A549 (cell line): Measurements from ENCODE around the gene UGT1A7. TPM values are rescaled to one million over a fixed set of nuclear protein-coding genes. Genes with fewer than 3 reads are reported as not detected.
A peak's percentile ranks its signal among the peaks of the same experiment; 100 is the strongest.

ENCODE experiments used
- ATAC-seq, 2 experiments: fragments of 200-7000 bp in 1 of 2; fragments of >200 bp in 1 of 2; cut with Nextera tagmentation in 1 of 2; cut with Tn5 transposase in 1 of 2; 3 replicates each; pipeline versions ENCODE4 v1.8.0 to v1.9.1; 2018 to 2020; ENCODE audit warnings: mild to moderate bottlenecking in 1 of 2, moderate library complexity in 1 of 2
- CTCF ChIA-PET: fragments of 300-600 bp; sonication (Branson Sonifier 250); formaldehyde crosslinking; extraction: SDS; loops from one replicate; lab custom pipeline; 2021; ENCODE audit warnings: antibody characterized with exemption, inconsistent platforms; lab: Yijun Ruan, JAX
- POLR2A ChIA-PET: fragments of 350-600 bp; formaldehyde crosslinking; extraction: SDS; loops from one replicate; lab custom pipeline; 2021; ENCODE audit warnings: antibody characterized with exemption, inconsistent platforms; lab: Yijun Ruan, JAX
- DNase-seq, 2 experiments: peaks; one replicate each; pipeline versions ENCODE4 v3.0.0 to v3.0.0-alpha.2; 2011 to 2016; ENCODE audit warnings: low read depth in 1 of 2, low spot score in 1 of 2
- FAIRE-seq: peaks from 2 replicates; lab custom pipeline; 2011; peaks lifted over from hg19 to GRCh38; lab: Jason Lieb, UNC
- H3K27ac ChIP-seq, 2 experiments: fragments of >200 bp; sonication (Bioruptor Twin); formaldehyde crosslinking; 3 replicates each; pipeline ENCODE4 v1.5.1; 2016 to 2017
- H3K4me1 ChIP-seq: fragments of >200 bp; sonication (Bioruptor Twin); formaldehyde crosslinking; 3 replicates; pipeline ENCODE4 v1.6.1; 2016
- H3K4me2 ChIP-seq: fragments of >200 bp; sonication (Bioruptor Twin); formaldehyde crosslinking; 3 replicates; pipeline ENCODE4 v1.6.1; 2016
- H3K4me3 ChIP-seq: fragments of >200 bp; sonication (Bioruptor Twin); formaldehyde crosslinking; 3 replicates; pipeline ENCODE4 v1.5.1; 2016
- H3K9me3 ChIP-seq: fragments of >200 bp; sonication (Bioruptor Twin); formaldehyde crosslinking; 3 replicates; pipeline ENCODE4 v1.6.1; 2016
- CBX8 ChIP-seq: fragments of 200-600 bp; sonication (generic); IDR thresholded peaks from 2 replicates; pipeline ENCODE4 v1.6.1; 2016
- CEBPB ChIP-seq, 2 experiments: fragments of >200 bp in 1 of 2; sonication (Bioruptor Twin) in 1 of 2; formaldehyde crosslinking in 1 of 2; IDR thresholded peaks; 2 replicates each; pipeline ENCODE4 v1.6.1; 2012 to 2016
- CHD2 ChIP-seq: fragments of 150-350 bp; IDR thresholded peaks from 2 replicates; pipeline ENCODE4 v1.6.1; 2014; ENCODE audit warnings: low read length; ENCODE audit not compliant: partially characterized antibody
- CHD4 ChIP-seq: fragments of 200-600 bp; sonication (generic); IDR thresholded peaks from 2 replicates; pipeline ENCODE4 v1.6.1; 2016; ENCODE audit warnings: antibody characterized with exemption, mild to moderate bottlenecking, borderline replicate concordance
- CTCF ChIP-seq: fragments of >200 bp; sonication (Bioruptor Twin); formaldehyde crosslinking; IDR thresholded peaks from 3 replicates; pipeline ENCODE4 v1.5.1; 2016
- EHF ChIP-seq: fragments of 250-450 bp; sonication (Bioruptor Pico); IDR thresholded peaks from 2 replicates; pipeline ENCODE4 v1.5.0; 2020; ENCODE audit warnings: mild to moderate bottlenecking
- EP300 ChIP-seq, 2 experiments: fragments of >200 bp; sonication (Bioruptor Twin); formaldehyde crosslinking; IDR thresholded peaks; 2 replicates in 1 of 2; 3 replicates in 1 of 2; pipeline ENCODE4 v1.6.1; 2016 to 2017
- FOXS1 ChIP-seq: fragments of 250-450 bp; sonication (Bioruptor Pico); IDR thresholded peaks from 2 replicates; pipeline ENCODE4 v1.5.0; 2020; ENCODE audit warnings: mild to moderate bottlenecking, moderate library complexity
- HDAC2 ChIP-seq: fragments of 200-600 bp; sonication (generic); IDR thresholded peaks from 2 replicates; pipeline ENCODE4 v1.6.1; 2016
- HMGXB4 ChIP-seq: fragments of 250-450 bp; sonication (Bioruptor Pico); IDR thresholded peaks from 2 replicates; pipeline ENCODE4 v1.5.0; 2021; ENCODE audit warnings: mild to moderate bottlenecking, moderate library complexity, borderline replicate concordance
- HOXA7 ChIP-seq: fragments of 250-450 bp; sonication (Bioruptor Pico); IDR thresholded peaks from 2 replicates; pipeline ENCODE4 v1.5.0; 2020; ENCODE audit warnings: mild to moderate bottlenecking, moderate library complexity
- HOXB13 ChIP-seq: fragments of 250-450 bp; sonication (Bioruptor Pico); IDR thresholded peaks from 2 replicates; pipeline ENCODE4 v1.5.0; 2020; ENCODE audit warnings: low read depth, mild to moderate bottlenecking, moderate library complexity
- JUN ChIP-seq, 2 experiments: fragments of >200 bp; sonication (Bioruptor Twin); formaldehyde crosslinking; IDR thresholded peaks; 2 replicates in 1 of 2; 3 replicates in 1 of 2; pipeline ENCODE4 v1.6.1; 2016 to 2017
- JUNB ChIP-seq: fragments of >200 bp; sonication (Bioruptor Twin); formaldehyde crosslinking; IDR thresholded peaks from 2 replicates; pipeline ENCODE4 v1.6.1; 2016
- KDM1A ChIP-seq: fragments of 200-600 bp; sonication (generic); IDR thresholded peaks from 2 replicates; pipeline ENCODE4 v1.6.1; 2016; ENCODE audit warnings: low read depth, mild to moderate bottlenecking
- KDM5A ChIP-seq: fragments of 200-600 bp; sonication (generic); IDR thresholded peaks from 2 replicates; pipeline ENCODE4 v1.6.1; 2016; ENCODE audit warnings: antibody characterized with exemption, mild to moderate bottlenecking
- MAFK ChIP-seq: fragments of 450-650 bp; IDR thresholded peaks from 2 replicates; pipeline ENCODE4 v1.6.1; 2014; ENCODE audit not compliant: partially characterized antibody
- NR3C1 ChIP-seq: fragments of >200 bp; sonication (Bioruptor Twin); formaldehyde crosslinking; IDR thresholded peaks from 3 replicates; pipeline ENCODE4 v1.6.1; 2017
- PHF8 ChIP-seq: fragments of 200-600 bp; sonication (generic); IDR thresholded peaks from 2 replicates; pipeline ENCODE4 v1.6.1; 2016; ENCODE audit warnings: low read depth, mild to moderate bottlenecking, antibody characterized with exemption, moderate library complexity, borderline replicate concordance
- POLR2AphosphoS2 ChIP-seq: conservative IDR thresholded peaks from 2 replicates; pipeline ENCODE4 v1.6.1; 2012; ENCODE audit warnings: low read length, improper control_type of control experiment, inconsistent platforms
- RAD21 ChIP-seq, 2 experiments: fragments of >200 bp in 1 of 2; sonication (Bioruptor Twin) in 1 of 2; formaldehyde crosslinking in 1 of 2; IDR thresholded peaks in 1 of 2; conservative IDR thresholded peaks in 1 of 2; 2 replicates in 1 of 2; 3 replicates in 1 of 2; pipeline ENCODE4 v1.6.1; 2012 to 2018; ENCODE audit warnings: inconsistent platforms in 1 of 2
- RNF2 ChIP-seq: fragments of 200-600 bp; sonication (generic); IDR thresholded peaks from 2 replicates; pipeline ENCODE4 v1.6.1; 2016; ENCODE audit warnings: low read depth, mild to moderate bottlenecking, antibody characterized with exemption, moderate library complexity, borderline replicate concordance
- TP53 ChIP-seq: fragments of 250-450 bp; sonication (Bioruptor Pico); IDR thresholded peaks from 2 replicates; pipeline ENCODE4 v1.5.0; 2021; ENCODE audit warnings: mild to moderate bottlenecking, moderate library complexity
- ZC3H11A ChIP-seq: fragments of 450-650 bp; IDR thresholded peaks from 2 replicates; pipeline ENCODE4 v1.6.1; 2014; ENCODE audit warnings: antibody characterized with exemption, mild to moderate bottlenecking
- WGBS: methylation state at CpG from one replicate; pipeline ENCODE4 v1.1.6; 2017; ENCODE audit errors: missing lambda C conversion rate; 5-methylcytosine and 5-hydroxymethylcytosine counted together
- polyA plus RNA-seq, 4 experiments: library from polyadenylated mRNA; depleted of rRNA in 3 of 4; stranded (reverse); fragments of >200 nt; fragmentation: RNase III in 1 of 4; extraction: RNeasy Plus Mini Kit Qiagen cat#74134 plus additional on column Dnase treatment in 1 of 4; gene quantifications; 2 replicates in 3 of 4; 3 replicates in 1 of 4; pipeline ENCODE4 v1.2.3, GENCODE V29; 2011 to 2017
- TF ChIP-seq, protein P1 (sequence below): IDR thresholded peaks from 2 replicates; pipeline ENCODE4 v1.6.1; 2012
- TF ChIP-seq, protein P2 (sequence below): fragments of 250-450 bp; sonication (Bioruptor Pico); IDR thresholded peaks from 2 replicates; pipeline ENCODE4 v1.5.0; 2020; ENCODE audit warnings: low read depth, mild to moderate bottlenecking, moderate library complexity
- TF ChIP-seq, protein P3 (sequence below): fragments of >200 bp; sonication (Bioruptor Twin); formaldehyde crosslinking; IDR thresholded peaks from 2 replicates; pipeline ENCODE4 v1.6.1; 2016
- TF ChIP-seq, protein P4 (sequence below): IDR thresholded peaks from 2 replicates; pipeline ENCODE4 v1.6.1; 2012; ENCODE audit warnings: low read depth, borderline replicate concordance
- TF ChIP-seq, protein P5 (sequence below): fragments of 200-600 bp; sonication (generic); IDR thresholded peaks from 2 replicates; pipeline ENCODE4 v1.6.1; 2016; ENCODE audit warnings: antibody characterized with exemption, mild to moderate bottlenecking, moderate library complexity

The UGT1A7 gene
- polyA plus RNA-seq, 2 of the 4 experiments (the other 2 are of a cell fraction) = 8.9 to 9.8 TPM

DNA sequence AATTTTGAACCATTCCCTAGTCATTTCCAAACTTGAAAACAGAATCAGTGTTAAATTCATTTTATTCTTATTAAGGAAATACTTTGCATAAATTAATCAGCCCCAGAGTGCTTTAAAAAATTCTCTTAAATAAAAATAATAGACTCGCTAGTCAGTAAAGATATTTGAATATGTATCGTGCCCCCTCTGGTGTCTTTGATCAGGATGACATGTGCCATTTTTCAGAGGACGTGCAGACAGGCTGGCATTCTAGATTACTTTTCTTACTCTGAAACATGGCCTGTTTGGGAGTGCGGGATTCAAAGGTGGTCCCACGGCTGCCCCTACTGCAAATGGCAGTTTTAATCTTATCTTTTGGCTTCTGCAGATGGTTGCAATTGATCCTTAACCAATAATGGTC, 90.9 kb downstream of the UGT1A7 start:
- 0 out of 6 replicates have a peak overlapping the region, but pooled peaks of 1 of the 2 experiments have one; percentile 9 for H3K27ac ChIP-seq
- ChIA-PET POLR2A (no interaction called here), CTCF (no interaction called here)
- ATAC-seq (no peak), FAIRE-seq (no peak), DNase-seq (no peak)
- 73% methylated on average over 5 of the region's 5 CpGs for WGBS
- TF ChIP-seq JUNB (no peak), CEBPB (IDR thresholded peaks at IDR 0.05) (no peak), HOXA7 (no peak), FOXS1 (CRISPR knock-in tag) (no peak), RAD21 (conservative IDR thresholded peaks at IDR 0.05 in 1 of 2, IDR thresholded peaks at IDR 0.05 in 1 of 2) (no peak), RNF2 (no peak), TP53 (no peak), JUN (IDR thresholded peaks at IDR 0.05) (no peak), PHF8 (no peak), POLR2AphosphoS2 (no peak), HMGXB4 (CRISPR knock-in tag) (no peak), HDAC2 (no peak), CHD2 (no peak), ZC3H11A (no peak), HOXB13 (CRISPR knock-in tag) (no peak), MAFK (no peak)
- TF ChIP-seq, protein P1, sequence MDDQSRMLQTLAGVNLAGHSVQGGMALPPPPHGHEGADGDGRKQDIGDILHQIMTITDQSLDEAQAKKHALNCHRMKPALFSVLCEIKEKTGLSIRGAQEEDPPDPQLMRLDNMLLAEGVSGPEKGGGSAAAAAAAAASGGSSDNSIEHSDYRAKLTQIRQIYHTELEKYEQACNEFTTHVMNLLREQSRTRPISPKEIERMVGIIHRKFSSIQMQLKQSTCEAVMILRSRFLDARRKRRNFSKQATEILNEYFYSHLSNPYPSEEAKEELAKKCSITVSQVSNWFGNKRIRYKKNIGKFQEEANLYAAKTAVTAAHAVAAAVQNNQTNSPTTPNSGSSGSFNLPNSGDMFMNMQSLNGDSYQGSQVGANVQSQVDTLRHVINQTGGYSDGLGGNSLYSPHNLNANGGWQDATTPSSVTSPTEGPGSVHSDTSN = no peak
- TF ChIP-seq, protein P2, sequence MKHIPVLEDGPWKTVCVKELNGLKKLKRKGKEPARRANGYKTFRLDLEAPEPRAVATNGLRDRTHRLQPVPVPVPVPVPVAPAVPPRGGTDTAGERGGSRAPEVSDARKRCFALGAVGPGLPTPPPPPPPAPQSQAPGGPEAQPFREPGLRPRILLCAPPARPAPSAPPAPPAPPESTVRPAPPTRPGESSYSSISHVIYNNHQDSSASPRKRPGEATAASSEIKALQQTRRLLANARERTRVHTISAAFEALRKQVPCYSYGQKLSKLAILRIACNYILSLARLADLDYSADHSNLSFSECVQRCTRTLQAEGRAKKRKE = no peak
- TF ChIP-seq, protein P3, sequence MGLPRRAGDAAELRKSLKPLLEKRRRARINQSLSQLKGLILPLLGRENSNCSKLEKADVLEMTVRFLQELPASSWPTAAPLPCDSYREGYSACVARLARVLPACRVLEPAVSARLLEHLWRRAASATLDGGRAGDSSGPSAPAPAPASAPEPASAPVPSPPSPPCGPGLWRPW = no peak
- H3K4me3 ChIP-seq = no peak overlapping the region
- H3K4me2 ChIP-seq = no peak overlapping the region
- H3K9me3 ChIP-seq = peaks cover 23% of the 10 kb centered on the region
- no peaks in the 10 kb centered on the region for H3K4me1 ChIP-seq

DNA sequence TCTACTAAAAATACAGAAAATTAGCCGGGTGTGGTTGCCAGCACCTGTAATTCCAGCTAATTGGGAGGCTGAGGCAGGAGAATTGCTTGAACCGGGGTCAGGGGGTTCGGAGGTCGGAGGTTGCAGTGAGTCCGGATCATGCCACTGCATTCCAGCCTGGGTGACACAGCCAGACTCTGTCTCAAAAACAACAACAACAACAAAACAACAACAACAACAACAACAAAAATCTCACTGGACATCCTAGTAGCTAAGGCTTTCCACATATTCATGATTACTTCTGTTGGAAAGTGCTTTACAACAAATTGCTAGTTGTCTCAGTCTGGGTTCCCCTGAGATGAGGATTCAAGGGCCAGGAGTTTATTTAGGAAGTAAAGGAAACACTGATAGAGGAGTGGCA, 92.2 kb downstream of the UGT1A7 start:
- 97% methylated on average over 5 of the region's 5 CpGs for WGBS
- Histone ChIP-seq H3K9me3 (peaks cover 23% of the 10 kb centered on the region), H3K4me1 (no peaks in the 10 kb centered on the region), H3K4me2 (no peak overlapping the region), H3K4me3 (no peak overlapping the region), H3K27ac (peak overlapping the region in 1 of 2 experiments; percentile 27; a peak in 1 of 6 replicates)
- ChIA-PET POLR2A (no interaction called here), CTCF (interaction anchor here (1.8 kb wide), 1 partner anchor 59 kb away, joined by 5 read pairs; no protein-coding TSS in a partner anchor)
- ATAC-seq = no peak
- no peak for DNase-seq
- FAIRE-seq = no peak
- TF ChIP-seq, protein P4, sequence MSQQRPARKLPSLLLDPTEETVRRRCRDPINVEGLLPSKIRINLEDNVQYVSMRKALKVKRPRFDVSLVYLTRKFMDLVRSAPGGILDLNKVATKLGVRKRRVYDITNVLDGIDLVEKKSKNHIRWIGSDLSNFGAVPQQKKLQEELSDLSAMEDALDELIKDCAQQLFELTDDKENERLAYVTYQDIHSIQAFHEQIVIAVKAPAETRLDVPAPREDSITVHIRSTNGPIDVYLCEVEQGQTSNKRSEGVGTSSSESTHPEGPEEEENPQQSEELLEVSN = no peak
- TF ChIP-seq EHF (CRISPR knock-in tag) (no peak), KDM1A (no peak), MAFK (no peak), CHD4 (no peak), CTCF (no peak), NR3C1 (no peak), RNF2 (no peak), CBX8 (no peak), KDM5A (no peak), EP300 (IDR thresholded peaks at IDR 0.05) (no peak), HOXA7 (no peak)
- TF ChIP-seq, protein P5, sequence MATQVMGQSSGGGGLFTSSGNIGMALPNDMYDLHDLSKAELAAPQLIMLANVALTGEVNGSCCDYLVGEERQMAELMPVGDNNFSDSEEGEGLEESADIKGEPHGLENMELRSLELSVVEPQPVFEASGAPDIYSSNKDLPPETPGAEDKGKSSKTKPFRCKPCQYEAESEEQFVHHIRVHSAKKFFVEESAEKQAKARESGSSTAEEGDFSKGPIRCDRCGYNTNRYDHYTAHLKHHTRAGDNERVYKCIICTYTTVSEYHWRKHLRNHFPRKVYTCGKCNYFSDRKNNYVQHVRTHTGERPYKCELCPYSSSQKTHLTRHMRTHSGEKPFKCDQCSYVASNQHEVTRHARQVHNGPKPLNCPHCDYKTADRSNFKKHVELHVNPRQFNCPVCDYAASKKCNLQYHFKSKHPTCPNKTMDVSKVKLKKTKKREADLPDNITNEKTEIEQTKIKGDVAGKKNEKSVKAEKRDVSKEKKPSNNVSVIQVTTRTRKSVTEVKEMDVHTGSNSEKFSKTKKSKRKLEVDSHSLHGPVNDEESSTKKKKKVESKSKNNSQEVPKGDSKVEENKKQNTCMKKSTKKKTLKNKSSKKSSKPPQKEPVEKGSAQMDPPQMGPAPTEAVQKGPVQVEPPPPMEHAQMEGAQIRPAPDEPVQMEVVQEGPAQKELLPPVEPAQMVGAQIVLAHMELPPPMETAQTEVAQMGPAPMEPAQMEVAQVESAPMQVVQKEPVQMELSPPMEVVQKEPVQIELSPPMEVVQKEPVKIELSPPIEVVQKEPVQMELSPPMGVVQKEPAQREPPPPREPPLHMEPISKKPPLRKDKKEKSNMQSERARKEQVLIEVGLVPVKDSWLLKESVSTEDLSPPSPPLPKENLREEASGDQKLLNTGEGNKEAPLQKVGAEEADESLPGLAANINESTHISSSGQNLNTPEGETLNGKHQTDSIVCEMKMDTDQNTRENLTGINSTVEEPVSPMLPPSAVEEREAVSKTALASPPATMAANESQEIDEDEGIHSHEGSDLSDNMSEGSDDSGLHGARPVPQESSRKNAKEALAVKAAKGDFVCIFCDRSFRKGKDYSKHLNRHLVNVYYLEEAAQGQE = no peak
